HG03432 (cell line): ENCODE results near the gene VTI1A.

Experiments
- ATAC-seq: cut with Tn5 transposase; IDR thresholded peaks from one replicate; pipeline ENCODE4 v1.9.1; 2021; ENCODE audit warnings: mild to moderate bottlenecking, moderate library complexity; ENCODE audit not compliant: unreplicated experiment

VTI1A gene

GRCh38 chr10:112669989-112670388 is 223.0 kb downstream of the VTI1A start:
- no peak for ATAC-seq

- ATAC-seq, result no peak
Observed at GRCh38 chr10:112671743-112672142, 224.7 kb downstream of the VTI1A start.

- no peak for ATAC-seq
Observed at GRCh38 chr10:112672706-112673105, 225.7 kb downstream of the VTI1A start.

GRCh38 chr10:112675560-112676083 is 228.6 kb downstream of the VTI1A start:
- ATAC-seq, result no peak

- no peak for ATAC-seq
Observed at GRCh38 chr10:112677689-112678088, 230.7 kb downstream of the VTI1A start.

GRCh38 chr10:112678581-112678980 is 231.6 kb downstream of the VTI1A start:
- ATAC-seq, result no peak

GRCh38 chr10:112678987-112679386 is 232.0 kb downstream of the VTI1A start:
- ATAC-seq, result no peak

- ATAC-seq, result no peak
Observed at GRCh38 chr10:112679392-112679791, 232.4 kb downstream of the VTI1A start.

GRCh38 chr10:112680586-112680985 is 233.6 kb downstream of the VTI1A start:
- no peak for ATAC-seq

GRCh38 chr10:112687647-112688046 is 240.6 kb downstream of the VTI1A start:
- ATAC-seq, result no peak

- no peak for ATAC-seq
Observed at GRCh38 chr10:112689327-112690072, 242.5 kb downstream of the VTI1A start.

GRCh38 chr10:112695539-112695938 is 248.5 kb downstream of the VTI1A start:
- ATAC-seq, result no peak

GRCh38 chr10:112696592-112696991 is 249.6 kb downstream of the VTI1A start:
- ATAC-seq, result no peak

- ATAC-seq, result no peak
Observed at GRCh38 chr10:112698133-112698817, 251.3 kb downstream of the VTI1A start.

GRCh38 chr10:112698818-112699164 is 251.8 kb downstream of the VTI1A start:
- ATAC-seq, result no peak

GRCh38 chr10:112700215-112700671 is 253.2 kb downstream of the VTI1A start:
- no peak for ATAC-seq

- no peak for ATAC-seq
Observed at GRCh38 chr10:112701211-112701877, 254.3 kb downstream of the VTI1A start.

GRCh38 chr10:112701878-112702255 is 254.9 kb downstream of the VTI1A start:
- ATAC-seq, result no peak

- no peak for ATAC-seq
Observed at GRCh38 chr10:112706577-112706976, 259.6 kb downstream of the VTI1A start.

- no peak for ATAC-seq
Observed at GRCh38 chr10:112708461-112708860, 261.4 kb downstream of the VTI1A start.

GRCh38 chr10:112710528-112710927 is 263.5 kb downstream of the VTI1A start:
- ATAC-seq, result no peak

- ATAC-seq, result no peak
Observed at GRCh38 chr10:112711366-112711765, 264.4 kb downstream of the VTI1A start.
